DMS153 treated with DMSO at 0.1 percent for 48 hours (cell line): Measurements from ENCODE around the gene TSPOAP1.
A peak's percentile ranks its signal among the peaks of the same experiment; 100 is the strongest.

Source experiments
- DNase-seq: peaks from one replicate; lab custom pipeline; 2025; ENCODE audit not compliant: unreplicated experiment; lab: John Stamatoyannopoulos, UW

TSPOAP1 gene

DNA sequence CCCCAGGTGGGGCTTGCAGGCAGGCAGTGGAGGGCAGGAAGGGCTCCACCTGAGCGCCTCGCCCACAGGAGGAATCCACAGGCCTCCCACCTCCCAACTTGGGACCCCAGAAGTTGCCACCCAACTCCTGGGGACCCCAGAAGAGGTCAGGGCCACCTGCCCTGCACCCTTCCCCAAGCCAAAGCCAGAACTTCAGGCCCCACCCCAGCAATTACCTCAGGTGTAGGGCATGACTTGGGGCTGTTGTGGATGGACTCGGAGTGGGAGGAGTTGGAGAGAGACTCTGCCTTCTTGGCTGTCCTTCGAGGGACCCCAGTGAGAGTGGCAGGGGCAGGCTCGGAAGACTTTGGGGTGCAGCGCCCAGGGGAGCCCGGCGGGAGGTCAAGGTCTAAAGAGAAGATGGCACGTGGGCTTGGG is 10.5 kb downstream of the TSPOAP1 start:
- DNase-seq, result no peak

- DNase-seq, result peak; percentile 54
These were observed 11.1 kb downstream of the TSPOAP1 start for GRCh38 chr17:58317421-58318064.

DNA sequence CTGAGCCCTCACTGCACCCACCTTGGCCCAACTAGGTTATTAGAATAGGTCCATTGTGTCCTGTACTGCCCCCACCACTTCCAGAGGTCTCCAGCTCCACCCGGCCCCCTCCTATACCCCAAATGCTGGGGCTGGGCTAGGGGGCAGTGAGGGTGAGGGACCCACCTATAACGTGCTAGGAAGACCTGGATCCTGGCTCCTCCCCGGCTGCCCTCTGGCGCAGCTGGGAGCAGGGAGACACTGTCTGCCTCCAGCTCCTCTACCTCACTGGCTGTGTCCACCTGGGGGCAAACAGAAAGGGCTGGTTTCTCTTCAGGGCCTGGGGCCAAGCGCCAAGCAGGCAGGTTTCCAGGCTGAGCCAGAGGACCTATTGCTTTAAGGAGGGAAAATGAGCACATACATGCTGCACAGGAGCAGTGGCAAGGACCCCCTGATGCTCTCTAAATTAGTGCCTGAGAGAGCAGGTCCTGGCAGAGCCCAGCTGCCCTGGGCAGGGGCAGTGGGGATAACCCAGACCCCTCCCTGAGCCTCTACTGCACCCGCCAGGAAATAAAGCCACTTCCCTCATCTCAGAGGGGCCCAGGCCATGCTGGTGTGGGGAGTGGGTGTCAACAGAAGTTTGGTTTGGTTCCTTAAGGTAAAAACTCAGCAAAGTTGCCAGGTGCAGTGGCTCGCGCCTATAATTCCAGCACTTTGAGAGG is 12.2 kb downstream of the TSPOAP1 start:
- no peak for DNase-seq

- no peak for DNase-seq
These were observed 12.8 kb downstream of the TSPOAP1 start for GRCh38 chr17:58315750-58316149.

GRCh38 chr17:58315281-58315711 is 13.3 kb downstream of the TSPOAP1 start:
- no peak for DNase-seq

DNA sequence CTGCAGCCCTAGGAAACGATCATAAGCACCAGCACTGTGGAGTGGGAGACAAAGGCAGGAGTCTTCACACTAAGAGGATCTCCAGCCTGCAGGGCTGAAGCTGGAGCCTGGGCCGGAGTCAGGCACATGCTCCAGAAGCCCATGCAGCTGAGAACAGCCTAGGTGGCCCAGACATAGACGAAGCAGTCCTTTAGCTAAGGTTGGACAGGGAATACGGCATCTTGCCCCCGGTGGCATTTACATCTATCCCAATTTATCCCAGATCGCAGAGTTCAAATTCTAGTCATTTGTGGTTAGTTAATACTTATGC is 13.9 kb downstream of the TSPOAP1 start:
- no peak for DNase-seq

DNA sequence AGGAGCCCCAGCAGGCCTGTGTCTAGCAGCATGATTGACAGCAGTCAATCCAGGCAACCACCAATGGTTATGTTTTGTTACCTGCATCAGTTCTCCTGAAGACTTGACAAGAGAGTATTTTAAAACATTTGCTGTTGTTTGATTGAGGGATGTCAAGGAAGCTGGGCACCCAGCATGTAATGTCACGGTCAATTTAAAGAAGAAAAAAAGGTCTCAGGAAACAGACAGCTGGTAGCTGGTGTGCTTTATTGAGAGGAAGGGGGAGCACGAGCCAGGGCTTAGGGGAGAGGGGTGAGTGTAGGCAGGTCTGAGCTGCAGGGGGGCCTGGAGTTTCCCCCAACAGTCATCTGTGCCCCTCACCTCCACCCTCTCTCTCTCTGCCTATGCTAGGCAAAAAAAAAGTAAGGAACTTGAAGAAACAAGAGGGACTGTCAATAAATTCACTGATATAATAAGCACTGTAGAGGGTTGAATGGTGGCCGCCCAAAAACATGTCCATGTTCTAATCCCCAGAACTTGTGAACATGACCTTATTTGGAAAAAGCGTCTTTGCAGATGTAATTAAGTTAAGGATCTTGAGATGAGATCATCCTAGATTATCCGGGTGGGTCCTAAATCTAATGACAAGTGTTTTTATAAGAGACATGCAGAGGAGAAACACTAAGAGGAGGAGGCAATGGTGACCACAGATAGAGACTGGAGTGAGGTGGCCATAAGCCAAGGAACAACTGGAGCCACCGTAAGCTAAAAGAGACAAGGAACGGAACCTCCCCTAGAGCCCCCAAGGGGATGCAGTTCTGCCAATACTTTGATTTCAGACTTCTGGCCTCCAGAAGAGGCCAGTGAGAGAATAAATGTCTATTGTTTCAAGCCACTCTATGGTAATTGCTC is 14.5 kb downstream of the TSPOAP1 start:
- no peak for DNase-seq

DNA sequence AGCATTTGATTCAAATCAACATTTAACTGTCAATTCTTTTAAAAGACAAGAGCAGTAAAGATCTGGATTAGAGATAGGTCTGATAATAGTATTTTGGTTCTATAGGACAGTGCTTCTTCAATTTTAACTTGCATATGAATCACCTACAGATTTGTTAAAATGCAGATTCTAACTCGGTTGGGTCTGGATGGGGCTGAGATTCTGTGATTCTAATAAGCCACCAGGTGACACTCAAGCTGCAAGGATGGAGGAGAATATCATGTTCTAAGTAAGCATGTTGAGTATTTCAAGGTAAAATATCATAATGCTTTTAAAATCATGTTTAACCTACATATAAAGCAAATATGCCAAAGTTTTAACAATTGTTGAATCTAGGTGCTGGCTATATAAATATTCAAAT is 15.8 kb downstream of the TSPOAP1 start:
- no peak for DNase-seq

DNA sequence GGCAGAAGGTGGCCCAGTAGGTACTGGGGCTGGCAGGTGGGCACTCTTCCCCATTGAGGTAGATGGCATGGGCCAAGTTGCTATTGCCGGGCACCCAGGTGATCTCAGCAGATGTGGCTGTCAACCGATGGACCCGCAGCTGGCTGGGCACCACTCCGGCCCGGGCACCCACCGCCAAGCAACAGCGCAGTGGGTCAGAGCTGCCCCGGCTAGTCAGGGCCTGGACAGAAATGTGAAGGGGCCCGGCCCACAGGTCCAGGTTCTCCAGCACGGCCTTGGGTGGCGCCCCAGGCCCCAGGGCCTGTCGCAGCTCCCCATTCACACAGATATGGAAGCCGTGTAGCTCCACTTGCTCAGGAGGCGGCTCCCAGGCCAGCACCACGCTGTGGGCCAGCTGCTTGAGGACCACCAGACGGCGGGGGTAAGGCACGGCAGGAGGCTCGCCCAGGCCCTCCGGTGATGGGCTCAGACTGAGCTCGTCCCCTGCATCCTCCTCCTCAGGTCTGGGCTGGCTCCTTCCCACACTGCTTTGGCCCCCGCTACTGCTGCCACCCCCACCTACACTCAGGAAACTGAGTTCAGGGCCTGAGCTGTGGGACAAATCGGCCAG is 16.5 kb downstream of the TSPOAP1 start:
- DNase-seq, result no peak

DNA sequence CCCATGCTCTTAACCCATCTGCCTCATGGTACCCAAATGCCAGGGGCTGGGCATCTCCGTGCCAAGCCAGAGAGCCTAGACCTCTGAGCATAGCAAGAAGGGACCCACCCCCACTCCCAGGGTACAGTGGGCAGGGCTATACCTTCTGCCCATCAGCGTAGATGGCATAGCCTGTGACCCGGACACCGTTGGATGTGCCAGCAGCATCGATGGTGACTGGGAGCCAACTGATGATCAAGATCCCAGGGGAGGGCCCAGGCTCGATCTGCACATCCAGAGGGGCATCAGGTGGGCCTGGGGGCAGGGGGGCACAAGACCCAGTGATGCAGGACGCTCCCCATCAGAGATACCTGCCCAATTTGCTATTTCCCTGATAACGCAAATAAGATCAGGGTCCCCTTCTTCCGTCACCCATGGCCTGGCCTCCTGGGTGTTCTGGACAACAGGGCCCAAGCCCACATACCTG is 17.1 kb downstream of the TSPOAP1 start:
- no peak for DNase-seq

GRCh38 chr17:58310511-58311428 is 17.8 kb downstream of the TSPOAP1 start:
- no peak for DNase-seq

- no peak for DNase-seq
These were observed 18.7 kb downstream of the TSPOAP1 start for GRCh38 chr17:58309918-58310259.

GRCh38 chr17:58308985-58309917 is 19.3 kb downstream of the TSPOAP1 start:
- no peak for DNase-seq

GRCh38 chr17:58308173-58308984 is 20.2 kb downstream of the TSPOAP1 start:
- no peak for DNase-seq

GRCh38 chr17:58307468-58308172 is 21.0 kb downstream of the TSPOAP1 start:
- no peak for DNase-seq

DNA sequence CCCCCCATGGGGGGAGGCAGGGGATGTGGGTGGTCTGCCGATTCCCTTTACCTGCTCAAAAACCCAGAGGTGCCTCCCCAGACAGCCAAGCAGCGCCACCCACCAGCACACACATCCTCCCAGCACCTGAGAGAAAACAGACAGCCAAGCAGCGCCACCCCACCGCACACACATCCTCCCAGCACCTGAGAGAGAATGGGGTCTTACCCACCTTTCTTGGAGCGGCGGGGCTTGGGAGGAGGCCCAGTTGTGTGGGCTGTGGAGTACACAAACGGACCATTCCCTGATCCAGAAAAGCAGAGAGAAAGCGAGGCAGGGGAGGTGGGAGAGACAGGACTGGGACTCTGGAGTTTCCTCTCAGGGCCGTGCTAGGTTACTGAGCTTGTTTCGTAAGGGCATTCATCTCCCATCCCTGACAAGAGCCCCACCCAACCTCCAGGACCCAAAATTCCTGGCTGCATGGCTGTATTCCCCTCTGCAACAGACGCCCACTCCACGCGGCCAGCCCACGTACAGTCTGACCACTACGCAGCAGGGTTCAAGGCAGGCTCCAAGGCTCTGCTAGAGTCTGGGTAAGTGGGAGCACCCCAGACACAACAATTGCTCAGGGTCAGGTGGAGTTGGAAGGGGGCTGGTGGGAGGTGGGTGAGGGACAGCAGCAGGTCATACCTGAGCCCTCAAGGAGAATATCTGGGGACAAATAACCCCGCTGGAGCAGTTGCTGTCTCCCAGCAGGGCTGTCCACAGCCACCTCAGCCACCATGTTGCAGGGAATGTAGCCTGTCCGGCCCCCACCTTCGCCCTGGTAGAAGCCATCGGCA is 22.3 kb downstream of the TSPOAP1 start:
- DNase-seq, result no peak

DNA sequence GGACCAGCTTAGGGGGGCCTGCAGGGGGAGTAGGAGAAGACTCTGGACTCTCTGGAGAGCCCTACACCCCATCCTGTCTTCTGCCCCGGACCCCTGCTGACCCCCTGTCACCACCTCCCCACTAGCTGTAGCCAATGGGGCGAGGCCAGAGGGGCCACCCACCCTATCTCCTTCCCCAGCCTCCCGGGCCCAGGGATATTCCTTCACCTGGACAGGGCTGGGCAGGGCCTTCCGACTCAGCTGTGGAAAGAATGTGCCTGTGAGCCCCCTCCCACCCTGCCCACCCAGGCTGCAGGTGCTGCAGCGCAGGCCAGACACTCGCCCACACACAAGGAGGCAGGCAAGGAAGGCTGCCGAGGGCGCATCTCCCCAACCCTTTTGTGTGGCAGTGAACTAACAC is 23.0 kb downstream of the TSPOAP1 start:
- no peak for DNase-seq
